ENCODE results near the gene TFDP3.

- peak; percentile 49 for TF ChIP-seq CTCF (IDR thresholded peaks at IDR 0.05; ENCODE audit: poor library complexity, severe bottlenecking)
- TF ChIP-seq EZH2 (IDR thresholded peaks at IDR 0.05; ENCODE audit: borderline replicate concordance, insufficient read depth, low read length, poor library complexity, severe bottlenecking) = no peak
Observed at GRCh38 chrX:133249266-133250058, 31.3 kb upstream of the TFDP3 start.

Data from neural cell (in vitro differentiated cells).